GM23338 (cell line): ENCODE data around the gene ASPDH. TPM values are rescaled to one million over a fixed set of nuclear protein-coding genes. Genes with fewer than 3 reads are reported as not detected.

Experiments
- ATAC-seq: fragments of 200-7000 bp; cut with Tn5 transposase; 3 replicates; pipeline ENCODE4 v1.9.1; 2020
- DNase-seq: peaks from one replicate; pipeline ENCODE4 v3.0.0-alpha.2; 2015; ENCODE audit warnings: low spot score
- H2AFZ ChIP-seq: fragments of 200-600 bp; sonication (generic); 2 replicates; pipeline ENCODE4 v1.8.0; 2016; ENCODE audit warnings: antibody characterized with exemption, mild to moderate bottlenecking, moderate library complexity
- H3F3A ChIP-seq: fragments of 200-600 bp; sonication (generic); replicated peaks from 2 replicates; pipeline ENCODE4 v1.8.0; 2017; ENCODE audit warnings: antibody characterized with exemption, mixed run types, low read depth
- H3K27ac ChIP-seq: fragments of 200-600 bp; sonication (generic); 2 replicates; pipeline ENCODE4 v1.6.1; 2016; ENCODE audit warnings: low read depth
- H3K27me3 ChIP-seq: fragments of 200-600 bp; sonication (generic); 2 replicates; pipeline ENCODE4 v1.8.0; 2016; ENCODE audit warnings: mild to moderate bottlenecking, mixed run types, moderate library complexity; ENCODE audit not compliant: insufficient read depth
- H3K36me3 ChIP-seq: fragments of 200-600 bp; sonication (generic); 2 replicates; pipeline ENCODE4 v1.8.0; 2016; ENCODE audit warnings: mild to moderate bottlenecking; ENCODE audit not compliant: insufficient read depth
- H3K4me1 ChIP-seq: fragments of 200-600 bp; sonication (generic); 2 replicates; pipeline ENCODE4 v1.8.0; 2016; ENCODE audit warnings: mild to moderate bottlenecking, moderate library complexity; ENCODE audit not compliant: insufficient read depth
- H3K4me2 ChIP-seq: fragments of 200-600 bp; sonication (generic); 2 replicates; pipeline ENCODE4 v1.7.1; 2017; ENCODE audit warnings: mixed run types
- H3K4me3 ChIP-seq: fragments of 200-600 bp; sonication (generic); 2 replicates; pipeline ENCODE4 v1.6.1; 2016; ENCODE audit warnings: mixed run types
- H3K79me2 ChIP-seq: fragments of 200-600 bp; sonication (generic); replicated peaks from 2 replicates; pipeline ENCODE4 v1.8.0; 2017; ENCODE audit warnings: mild to moderate bottlenecking; ENCODE audit not compliant: insufficient read depth
- H3K9me2 ChIP-seq: fragments of 200-600 bp; sonication (generic); 2 replicates; pipeline ENCODE4 v1.8.0; 2017; ENCODE audit not compliant: insufficient read depth
- H4K20me1 ChIP-seq: fragments of 200-600 bp; sonication (generic); replicated peaks from 2 replicates; pipeline ENCODE4 v1.8.0; 2017; ENCODE audit warnings: mild to moderate bottlenecking; ENCODE audit not compliant: insufficient read depth
- H3K27ac Mint-ChIP-seq: 2 replicates; pipeline ENCODE4 v1.8.0; 2020; ENCODE audit warnings: inconsistent platforms, mild to moderate bottlenecking, moderate library complexity, mixed read lengths
- H3K27me3 Mint-ChIP-seq: 3 replicates; pipeline ENCODE4 v1.8.0; 2022; ENCODE audit warnings: low read depth, mild to moderate bottlenecking, moderate library complexity, mixed read lengths, inconsistent platforms; ENCODE audit not compliant: insufficient read depth, poor library complexity
- H3K36me3 Mint-ChIP-seq: 3 replicates; pipeline ENCODE4 v1.8.0; 2021; ENCODE audit warnings: low read depth, mild to moderate bottlenecking, inconsistent platforms, moderate library complexity, mixed read lengths
- H3K4me1 Mint-ChIP-seq: 3 replicates; pipeline ENCODE4 v1.8.0; 2020; ENCODE audit warnings: mild to moderate bottlenecking, inconsistent platforms, mixed read lengths
- H3K4me3 Mint-ChIP-seq: 3 replicates; pipeline ENCODE4 v1.8.0; 2021; ENCODE audit warnings: moderate library complexity, mild to moderate bottlenecking, inconsistent platforms, mixed read lengths
- H3K9me3 Mint-ChIP-seq: 3 replicates; pipeline ENCODE4 v1.8.0; 2020; ENCODE audit warnings: moderate library complexity, mild to moderate bottlenecking, inconsistent platforms, mixed read lengths
- CREB1 ChIP-seq: fragments of 250-450 bp; sonication (Bioruptor Pico); IDR thresholded peaks from 2 replicates; pipeline ENCODE4 v1.5.0; 2020; ENCODE audit warnings: low read depth, mild to moderate bottlenecking, moderate library complexity
- EZH2 ChIP-seq: fragments of 200-600 bp; sonication (generic); IDR thresholded peaks from one replicate; pipeline ENCODE4 v1.8.0; 2017; ENCODE audit warnings: antibody characterized with exemption, mild to moderate bottlenecking, low read depth; ENCODE audit not compliant: unreplicated experiment
- EZH2phosphoT487 ChIP-seq: fragments of 200-600 bp; sonication (generic); IDR thresholded peaks from one replicate; pipeline ENCODE4 v1.8.1; 2018; ENCODE audit warnings: antibody characterized with exemption; ENCODE audit not compliant: unreplicated experiment
- JUNB ChIP-seq: IDR thresholded peaks from one replicate; pipeline ENCODE4 v1.6.1; 2016; ENCODE audit warnings: antibody characterized with exemption; ENCODE audit not compliant: unreplicated experiment
- NANOG ChIP-seq: IDR thresholded peaks from 2 replicates; pipeline ENCODE4 v1.6.1; 2016; ENCODE audit warnings: antibody characterized with exemption, borderline replicate concordance
- POLR2AphosphoS5 ChIP-seq: IDR thresholded peaks from 2 replicates; pipeline ENCODE4 v1.6.1; 2016; ENCODE audit warnings: antibody characterized with exemption, low read depth
- STAT1 ChIP-seq: IDR thresholded peaks from one replicate; pipeline ENCODE4 v1.6.1; 2016; ENCODE audit warnings: antibody characterized with exemption; ENCODE audit not compliant: unreplicated experiment
- ZNF114 ChIP-seq: fragments of 250-450 bp; sonication (Bioruptor Pico); IDR thresholded peaks from 2 replicates; pipeline ENCODE4 v1.5.0; 2020; ENCODE audit warnings: mild to moderate bottlenecking, moderate library complexity
- ZNF331 ChIP-seq: fragments of 250-450 bp; sonication (Bioruptor Pico); IDR thresholded peaks from 2 replicates; pipeline ENCODE4 v1.5.0; 2020; ENCODE audit warnings: low read depth, mild to moderate bottlenecking, moderate library complexity
- polyA plus RNA-seq: library from polyadenylated mRNA; unstranded; fragments of >200 nt; fragmentation: Nextera tagmentation; extraction: Ambion mirVana; gene quantifications from 2 replicates; pipeline ENCODE4 v1.2.1, GENCODE V29; 2016
- total RNA-seq: library from RNA; depleted of rRNA; stranded (reverse); fragments of >200 nt; shearing (Covaris generic); gene quantifications from 2 replicates; pipeline ENCODE4 v1.2.3, GENCODE V29; 2014
- TF ChIP-seq, protein P1 (sequence below): fragments of 250-450 bp; sonication (Bioruptor Pico); IDR thresholded peaks from 2 replicates; pipeline ENCODE4 v1.5.0; 2020; ENCODE audit warnings: mild to moderate bottlenecking, moderate library complexity
- TF ChIP-seq, protein P2 (sequence below): IDR thresholded peaks from 2 replicates; pipeline ENCODE4 v1.6.1; 2016; ENCODE audit warnings: antibody characterized with exemption
- TF ChIP-seq, protein P3 (sequence below): IDR thresholded peaks from one replicate; pipeline ENCODE4 v1.6.1; 2018; ENCODE audit warnings: antibody characterized with exemption; ENCODE audit not compliant: unreplicated experiment
- TF ChIP-seq, protein P4 (sequence below), 2 experiments: fragments of 200-600 bp in 1 of 2; sonication (generic) in 1 of 2; conservative IDR thresholded peaks; 2 replicates each; pipeline versions ENCODE4 v1.5.1 to v1.6.1; 2016 to 2017; ENCODE audit warnings: antibody characterized with exemption in 2 of 2, low read depth in 2 of 2, mild to moderate bottlenecking in 2 of 2, moderate library complexity in 1 of 2

The ASPDH gene
- total and polyA plus RNA-seq, 2 experiments from 2014 or later, result not detected

DNA sequence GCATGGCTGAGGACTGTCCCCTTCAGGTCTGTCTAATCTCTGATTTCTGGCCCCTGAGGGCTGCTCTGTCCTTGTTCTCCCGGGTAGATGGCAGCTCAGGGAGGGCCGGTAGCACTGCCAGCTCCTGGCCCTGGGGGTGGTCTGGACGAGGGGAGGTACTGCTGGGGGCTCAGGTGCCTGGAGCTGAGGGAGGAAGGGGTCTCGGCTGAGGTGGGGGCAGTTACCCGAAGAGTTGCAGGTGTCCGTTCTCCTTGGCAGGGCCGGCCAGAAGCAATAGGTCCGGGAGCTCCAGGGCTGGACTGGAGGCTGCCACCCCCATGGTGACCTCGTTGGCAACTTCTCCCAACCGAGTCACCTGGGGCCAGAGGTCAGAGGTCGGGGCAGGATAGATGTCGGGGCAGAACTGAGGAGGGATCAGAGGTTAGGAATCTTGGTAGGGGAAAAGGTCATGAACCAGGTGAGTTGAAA, 38.6 kb downstream of the ASPDH start:
- Mint-ChIP-seq H3K36me3 (peaks cover 40% of the 10 kb centered on the region), H3K4me1 (no peaks in the 10 kb centered on the region; the same call in 2 of the 3 replicates), H3K27me3 (peaks cover 12% of the 10 kb centered on the region), H3K27ac (no peak overlapping the region), H3K4me3 (no peak overlapping the region), H3K9me3 (peaks cover 90% of the 10 kb centered on the region)
- no peaks in the 10 kb centered on the region for H3K27me3 ChIP-seq
- TF ChIP-seq EZH2, result no peak
- no peak for TF ChIP-seq NANOG
- no peak for TF ChIP-seq POLR2AphosphoS5
- TF ChIP-seq, protein P1, sequence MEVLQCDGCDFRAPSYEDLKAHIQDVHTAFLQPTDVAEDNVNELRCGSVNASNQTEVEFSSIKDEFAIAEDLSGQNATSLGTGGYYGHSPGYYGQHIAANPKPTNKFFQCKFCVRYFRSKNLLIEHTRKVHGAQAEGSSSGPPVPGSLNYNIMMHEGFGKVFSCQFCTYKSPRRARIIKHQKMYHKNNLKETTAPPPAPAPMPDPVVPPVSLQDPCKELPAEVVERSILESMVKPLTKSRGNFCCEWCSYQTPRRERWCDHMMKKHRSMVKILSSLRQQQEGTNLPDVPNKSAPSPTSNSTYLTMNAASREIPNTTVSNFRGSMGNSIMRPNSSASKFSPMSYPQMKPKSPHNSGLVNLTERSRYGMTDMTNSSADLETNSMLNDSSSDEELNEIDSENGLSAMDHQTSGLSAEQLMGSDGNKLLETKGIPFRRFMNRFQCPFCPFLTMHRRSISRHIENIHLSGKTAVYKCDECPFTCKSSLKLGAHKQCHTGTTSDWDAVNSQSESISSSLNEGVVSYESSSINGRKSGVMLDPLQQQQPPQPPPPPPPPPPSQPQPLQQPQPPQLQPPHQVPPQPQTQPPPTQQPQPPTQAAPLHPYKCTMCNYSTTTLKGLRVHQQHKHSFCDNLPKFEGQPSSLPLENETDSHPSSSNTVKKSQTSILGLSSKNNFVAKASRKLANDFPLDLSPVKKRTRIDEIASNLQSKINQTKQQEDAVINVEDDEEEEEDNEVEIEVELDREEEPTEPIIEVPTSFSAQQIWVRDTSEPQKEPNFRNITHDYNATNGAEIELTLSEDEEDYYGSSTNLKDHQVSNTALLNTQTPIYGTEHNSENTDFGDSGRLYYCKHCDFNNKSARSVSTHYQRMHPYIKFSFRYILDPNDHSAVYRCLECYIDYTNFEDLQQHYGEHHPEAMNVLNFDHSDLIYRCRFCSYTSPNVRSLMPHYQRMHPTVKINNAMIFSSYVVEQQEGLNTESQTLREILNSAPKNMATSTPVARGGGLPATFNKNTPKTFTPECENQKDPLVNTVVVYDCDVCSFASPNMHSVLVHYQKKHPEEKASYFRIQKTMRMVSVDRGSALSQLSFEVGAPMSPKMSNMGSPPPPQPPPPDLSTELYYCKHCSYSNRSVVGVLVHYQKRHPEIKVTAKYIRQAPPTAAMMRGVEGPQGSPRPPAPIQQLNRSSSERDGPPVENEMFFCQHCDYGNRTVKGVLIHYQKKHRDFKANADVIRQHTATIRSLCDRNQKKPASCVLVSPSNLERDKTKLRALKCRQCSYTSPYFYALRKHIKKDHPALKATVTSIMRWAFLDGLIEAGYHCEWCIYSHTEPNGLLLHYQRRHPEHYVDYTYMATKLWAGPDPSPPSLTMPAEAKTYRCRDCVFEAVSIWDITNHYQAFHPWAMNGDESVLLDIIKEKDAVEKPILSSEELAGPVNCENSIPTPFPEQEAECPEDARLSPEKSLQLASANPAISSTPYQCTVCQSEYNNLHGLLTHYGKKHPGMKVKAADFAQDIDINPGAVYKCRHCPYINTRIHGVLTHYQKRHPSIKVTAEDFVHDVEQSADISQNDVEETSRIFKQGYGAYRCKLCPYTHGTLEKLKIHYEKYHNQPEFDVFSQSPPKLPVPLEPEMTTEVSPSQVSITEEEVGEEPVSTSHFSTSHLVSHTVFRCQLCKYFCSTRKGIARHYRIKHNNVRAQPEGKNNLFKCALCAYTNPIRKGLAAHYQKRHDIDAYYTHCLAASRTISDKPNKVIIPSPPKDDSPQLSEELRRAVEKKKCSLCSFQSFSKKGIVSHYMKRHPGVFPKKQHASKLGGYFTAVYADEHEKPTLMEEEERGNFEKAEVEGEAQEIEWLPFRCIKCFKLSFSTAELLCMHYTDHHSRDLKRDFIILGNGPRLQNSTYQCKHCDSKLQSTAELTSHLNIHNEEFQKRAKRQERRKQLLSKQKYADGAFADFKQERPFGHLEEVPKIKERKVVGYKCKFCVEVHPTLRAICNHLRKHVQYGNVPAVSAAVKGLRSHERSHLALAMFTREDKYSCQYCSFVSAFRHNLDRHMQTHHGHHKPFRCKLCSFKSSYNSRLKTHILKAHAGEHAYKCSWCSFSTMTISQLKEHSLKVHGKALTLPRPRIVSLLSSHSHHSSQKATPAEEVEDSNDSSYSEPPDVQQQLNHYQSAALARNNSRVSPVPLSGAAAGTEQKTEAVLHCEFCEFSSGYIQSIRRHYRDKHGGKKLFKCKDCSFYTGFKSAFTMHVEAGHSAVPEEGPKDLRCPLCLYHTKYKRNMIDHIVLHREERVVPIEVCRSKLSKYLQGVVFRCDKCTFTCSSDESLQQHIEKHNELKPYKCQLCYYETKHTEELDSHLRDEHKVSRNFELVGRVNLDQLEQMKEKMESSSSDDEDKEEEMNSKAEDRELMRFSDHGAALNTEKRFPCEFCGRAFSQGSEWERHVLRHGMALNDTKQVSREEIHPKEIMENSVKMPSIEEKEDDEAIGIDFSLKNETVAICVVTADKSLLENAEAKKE (CRISPR knock-in tag), result no peak
- no peak for TF ChIP-seq ZNF114 (CRISPR knock-in tag)
- no peak for TF ChIP-seq JUNB
- TF ChIP-seq, protein P2, sequence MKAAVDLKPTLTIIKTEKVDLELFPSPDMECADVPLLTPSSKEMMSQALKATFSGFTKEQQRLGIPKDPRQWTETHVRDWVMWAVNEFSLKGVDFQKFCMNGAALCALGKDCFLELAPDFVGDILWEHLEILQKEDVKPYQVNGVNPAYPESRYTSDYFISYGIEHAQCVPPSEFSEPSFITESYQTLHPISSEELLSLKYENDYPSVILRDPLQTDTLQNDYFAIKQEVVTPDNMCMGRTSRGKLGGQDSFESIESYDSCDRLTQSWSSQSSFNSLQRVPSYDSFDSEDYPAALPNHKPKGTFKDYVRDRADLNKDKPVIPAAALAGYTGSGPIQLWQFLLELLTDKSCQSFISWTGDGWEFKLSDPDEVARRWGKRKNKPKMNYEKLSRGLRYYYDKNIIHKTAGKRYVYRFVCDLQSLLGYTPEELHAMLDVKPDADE, result no peak
- TF ChIP-seq, protein P3, sequence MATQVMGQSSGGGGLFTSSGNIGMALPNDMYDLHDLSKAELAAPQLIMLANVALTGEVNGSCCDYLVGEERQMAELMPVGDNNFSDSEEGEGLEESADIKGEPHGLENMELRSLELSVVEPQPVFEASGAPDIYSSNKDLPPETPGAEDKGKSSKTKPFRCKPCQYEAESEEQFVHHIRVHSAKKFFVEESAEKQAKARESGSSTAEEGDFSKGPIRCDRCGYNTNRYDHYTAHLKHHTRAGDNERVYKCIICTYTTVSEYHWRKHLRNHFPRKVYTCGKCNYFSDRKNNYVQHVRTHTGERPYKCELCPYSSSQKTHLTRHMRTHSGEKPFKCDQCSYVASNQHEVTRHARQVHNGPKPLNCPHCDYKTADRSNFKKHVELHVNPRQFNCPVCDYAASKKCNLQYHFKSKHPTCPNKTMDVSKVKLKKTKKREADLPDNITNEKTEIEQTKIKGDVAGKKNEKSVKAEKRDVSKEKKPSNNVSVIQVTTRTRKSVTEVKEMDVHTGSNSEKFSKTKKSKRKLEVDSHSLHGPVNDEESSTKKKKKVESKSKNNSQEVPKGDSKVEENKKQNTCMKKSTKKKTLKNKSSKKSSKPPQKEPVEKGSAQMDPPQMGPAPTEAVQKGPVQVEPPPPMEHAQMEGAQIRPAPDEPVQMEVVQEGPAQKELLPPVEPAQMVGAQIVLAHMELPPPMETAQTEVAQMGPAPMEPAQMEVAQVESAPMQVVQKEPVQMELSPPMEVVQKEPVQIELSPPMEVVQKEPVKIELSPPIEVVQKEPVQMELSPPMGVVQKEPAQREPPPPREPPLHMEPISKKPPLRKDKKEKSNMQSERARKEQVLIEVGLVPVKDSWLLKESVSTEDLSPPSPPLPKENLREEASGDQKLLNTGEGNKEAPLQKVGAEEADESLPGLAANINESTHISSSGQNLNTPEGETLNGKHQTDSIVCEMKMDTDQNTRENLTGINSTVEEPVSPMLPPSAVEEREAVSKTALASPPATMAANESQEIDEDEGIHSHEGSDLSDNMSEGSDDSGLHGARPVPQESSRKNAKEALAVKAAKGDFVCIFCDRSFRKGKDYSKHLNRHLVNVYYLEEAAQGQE, result no peak
- no peak for TF ChIP-seq CREB1 (CRISPR knock-in tag)
- no peak for TF ChIP-seq STAT1
- TF ChIP-seq EZH2phosphoT487, result no peak
- TF ChIP-seq, protein P4, sequence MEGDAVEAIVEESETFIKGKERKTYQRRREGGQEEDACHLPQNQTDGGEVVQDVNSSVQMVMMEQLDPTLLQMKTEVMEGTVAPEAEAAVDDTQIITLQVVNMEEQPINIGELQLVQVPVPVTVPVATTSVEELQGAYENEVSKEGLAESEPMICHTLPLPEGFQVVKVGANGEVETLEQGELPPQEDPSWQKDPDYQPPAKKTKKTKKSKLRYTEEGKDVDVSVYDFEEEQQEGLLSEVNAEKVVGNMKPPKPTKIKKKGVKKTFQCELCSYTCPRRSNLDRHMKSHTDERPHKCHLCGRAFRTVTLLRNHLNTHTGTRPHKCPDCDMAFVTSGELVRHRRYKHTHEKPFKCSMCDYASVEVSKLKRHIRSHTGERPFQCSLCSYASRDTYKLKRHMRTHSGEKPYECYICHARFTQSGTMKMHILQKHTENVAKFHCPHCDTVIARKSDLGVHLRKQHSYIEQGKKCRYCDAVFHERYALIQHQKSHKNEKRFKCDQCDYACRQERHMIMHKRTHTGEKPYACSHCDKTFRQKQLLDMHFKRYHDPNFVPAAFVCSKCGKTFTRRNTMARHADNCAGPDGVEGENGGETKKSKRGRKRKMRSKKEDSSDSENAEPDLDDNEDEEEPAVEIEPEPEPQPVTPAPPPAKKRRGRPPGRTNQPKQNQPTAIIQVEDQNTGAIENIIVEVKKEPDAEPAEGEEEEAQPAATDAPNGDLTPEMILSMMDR (conservative IDR thresholded peaks at IDR 0.05; ENCODE audit: low read depth in 2 of 2), result no peak
- TF ChIP-seq ZNF331 (CRISPR knock-in tag), result no peak
- H4K20me1 ChIP-seq, result no peaks in the 10 kb centered on the region; the same call in 1 of the 2 replicates
- no peak for ATAC-seq
- H3K4me3 ChIP-seq, result no peak overlapping the region
- no peaks in the 10 kb centered on the region for H3K9me2 ChIP-seq
- DNase-seq, result no peak
- peaks cover 10% of the 10 kb centered on the region for H3F3A ChIP-seq
- H3K4me2 ChIP-seq, result no peak overlapping the region
- H3K36me3 ChIP-seq, result peaks cover 3% of the 10 kb centered on the region; the same call in 1 of the 2 replicates
- peaks cover 25% of the 10 kb centered on the region for H3K79me2 ChIP-seq
- H3K27ac ChIP-seq, result no peak overlapping the region
- no peak overlapping the region for H2AFZ ChIP-seq
- peaks cover 10% of the 10 kb centered on the region; the same call in 1 of the 2 replicates for H3K4me1 ChIP-seq
